Neural cell (in vitro differentiated cells): ENCODE data around the gene KLK8.

Experiments used
- EP300 ChIP-seq: fragments of 450-650 bp; conservative IDR thresholded peaks from 2 replicates; pipeline ENCODE4 v1.6.1; 2014; ENCODE audit warnings: antibody characterized with exemption, mild to moderate bottlenecking, moderate library complexity; ENCODE audit not compliant: poor library complexity, severe bottlenecking
- EZH2 ChIP-seq: fragments of 200-600, 300-800 bp; shearing (Covaris generic), sonication (generic); IDR thresholded peaks from 2 replicates; pipeline ENCODE4 v1.6.1; 2014; ENCODE audit warnings: antibody characterized with exemption, low read length, borderline replicate concordance, mild to moderate bottlenecking; ENCODE audit not compliant: insufficient read depth, poor library complexity, severe bottlenecking
- MXI1 ChIP-seq: fragments of 450-650 bp; conservative IDR thresholded peaks from 2 replicates; pipeline ENCODE4 v1.6.1; 2014; ENCODE audit warnings: antibody characterized with exemption, mild to moderate bottlenecking; ENCODE audit not compliant: poor library complexity, severe bottlenecking
- POLR2AphosphoS5 ChIP-seq: IDR thresholded peaks from 2 replicates; pipeline ENCODE4 v1.6.1; 2012
- RAD21 ChIP-seq: fragments of 450-650 bp; conservative IDR thresholded peaks from 2 replicates; pipeline ENCODE4 v1.6.1; 2014; ENCODE audit warnings: antibody characterized with exemption, mild to moderate bottlenecking, moderate library complexity
- SMC3 ChIP-seq: fragments of 450-650 bp; conservative IDR thresholded peaks from 2 replicates; pipeline ENCODE4 v1.6.1; 2014; ENCODE audit warnings: antibody characterized with exemption, mild to moderate bottlenecking, moderate library complexity; ENCODE audit not compliant: poor library complexity
- TAF1 ChIP-seq: IDR thresholded peaks from 2 replicates; pipeline ENCODE4 v1.6.1; 2012; ENCODE audit warnings: low read depth
- TF ChIP-seq, protein P1 (sequence below): IDR thresholded peaks from 2 replicates; pipeline ENCODE4 v1.6.1; 2012; ENCODE audit warnings: borderline replicate concordance
- TF ChIP-seq, protein P2 (sequence below): fragments of 450-650 bp; IDR thresholded peaks from 2 replicates; pipeline ENCODE4 v1.5.1; 2014; ENCODE audit warnings: antibody characterized with exemption, mild to moderate bottlenecking, moderate library complexity; ENCODE audit not compliant: poor library complexity, severe bottlenecking

GRCh38 chr19:51012661-51013190 lies 11.3 kb upstream of the KLK8 start:
- TF ChIP-seq, protein P1, sequence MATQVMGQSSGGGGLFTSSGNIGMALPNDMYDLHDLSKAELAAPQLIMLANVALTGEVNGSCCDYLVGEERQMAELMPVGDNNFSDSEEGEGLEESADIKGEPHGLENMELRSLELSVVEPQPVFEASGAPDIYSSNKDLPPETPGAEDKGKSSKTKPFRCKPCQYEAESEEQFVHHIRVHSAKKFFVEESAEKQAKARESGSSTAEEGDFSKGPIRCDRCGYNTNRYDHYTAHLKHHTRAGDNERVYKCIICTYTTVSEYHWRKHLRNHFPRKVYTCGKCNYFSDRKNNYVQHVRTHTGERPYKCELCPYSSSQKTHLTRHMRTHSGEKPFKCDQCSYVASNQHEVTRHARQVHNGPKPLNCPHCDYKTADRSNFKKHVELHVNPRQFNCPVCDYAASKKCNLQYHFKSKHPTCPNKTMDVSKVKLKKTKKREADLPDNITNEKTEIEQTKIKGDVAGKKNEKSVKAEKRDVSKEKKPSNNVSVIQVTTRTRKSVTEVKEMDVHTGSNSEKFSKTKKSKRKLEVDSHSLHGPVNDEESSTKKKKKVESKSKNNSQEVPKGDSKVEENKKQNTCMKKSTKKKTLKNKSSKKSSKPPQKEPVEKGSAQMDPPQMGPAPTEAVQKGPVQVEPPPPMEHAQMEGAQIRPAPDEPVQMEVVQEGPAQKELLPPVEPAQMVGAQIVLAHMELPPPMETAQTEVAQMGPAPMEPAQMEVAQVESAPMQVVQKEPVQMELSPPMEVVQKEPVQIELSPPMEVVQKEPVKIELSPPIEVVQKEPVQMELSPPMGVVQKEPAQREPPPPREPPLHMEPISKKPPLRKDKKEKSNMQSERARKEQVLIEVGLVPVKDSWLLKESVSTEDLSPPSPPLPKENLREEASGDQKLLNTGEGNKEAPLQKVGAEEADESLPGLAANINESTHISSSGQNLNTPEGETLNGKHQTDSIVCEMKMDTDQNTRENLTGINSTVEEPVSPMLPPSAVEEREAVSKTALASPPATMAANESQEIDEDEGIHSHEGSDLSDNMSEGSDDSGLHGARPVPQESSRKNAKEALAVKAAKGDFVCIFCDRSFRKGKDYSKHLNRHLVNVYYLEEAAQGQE = no peak
- TF ChIP-seq, protein P2, sequence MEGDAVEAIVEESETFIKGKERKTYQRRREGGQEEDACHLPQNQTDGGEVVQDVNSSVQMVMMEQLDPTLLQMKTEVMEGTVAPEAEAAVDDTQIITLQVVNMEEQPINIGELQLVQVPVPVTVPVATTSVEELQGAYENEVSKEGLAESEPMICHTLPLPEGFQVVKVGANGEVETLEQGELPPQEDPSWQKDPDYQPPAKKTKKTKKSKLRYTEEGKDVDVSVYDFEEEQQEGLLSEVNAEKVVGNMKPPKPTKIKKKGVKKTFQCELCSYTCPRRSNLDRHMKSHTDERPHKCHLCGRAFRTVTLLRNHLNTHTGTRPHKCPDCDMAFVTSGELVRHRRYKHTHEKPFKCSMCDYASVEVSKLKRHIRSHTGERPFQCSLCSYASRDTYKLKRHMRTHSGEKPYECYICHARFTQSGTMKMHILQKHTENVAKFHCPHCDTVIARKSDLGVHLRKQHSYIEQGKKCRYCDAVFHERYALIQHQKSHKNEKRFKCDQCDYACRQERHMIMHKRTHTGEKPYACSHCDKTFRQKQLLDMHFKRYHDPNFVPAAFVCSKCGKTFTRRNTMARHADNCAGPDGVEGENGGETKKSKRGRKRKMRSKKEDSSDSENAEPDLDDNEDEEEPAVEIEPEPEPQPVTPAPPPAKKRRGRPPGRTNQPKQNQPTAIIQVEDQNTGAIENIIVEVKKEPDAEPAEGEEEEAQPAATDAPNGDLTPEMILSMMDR = no peak
- TF ChIP-seq EZH2 = no peak
- no peak for TF ChIP-seq EP300
- TF ChIP-seq POLR2AphosphoS5 = no peak
- no peak for TF ChIP-seq SMC3
- no peak for TF ChIP-seq RAD21
- TF ChIP-seq TAF1 = no peak
- TF ChIP-seq MXI1 = no peak
